HepG2 (cell line): ENCODE measurements around the gene PRDX6. TPM values are rescaled to one million over a fixed set of nuclear protein-coding genes. Genes with fewer than 3 reads are reported as not detected.
A peak's percentile ranks its signal among the peaks of the same experiment; 100 is the strongest.

Experiments used
- ATAC-seq: fragments of 200-7000 bp; cut with Tn5 transposase; 3 replicates; pipeline ENCODE4 v1.9.1; 2020; ENCODE audit warnings: mild to moderate bottlenecking, moderate library complexity
- BruUV-seq: library from RNA; stranded (reverse); fragments of 400-500 nt; replicated peaks from 2 replicates; lab custom pipeline; 2021; lab: Mats Ljungman, UMichigan
- CTCF ChIA-PET: fragments of 300-600 bp; formaldehyde crosslinking; extraction: SDS; loops from one replicate; lab custom pipeline; 2021; ENCODE audit warnings: low total read pairs, inconsistent platforms, low intra/inter-chr PET ratio; lab: Yijun Ruan, JAX
- POLR2A ChIA-PET: fragments of 350-600 bp; sonication (Branson Sonifier 250); formaldehyde crosslinking; loops from one replicate; lab custom pipeline; 2020; ENCODE audit warnings: antibody characterized with exemption, inconsistent platforms; lab: Yijun Ruan, JAX
- DNase-seq: peaks from one replicate; pipeline ENCODE4 v3.0.0-alpha.2; 2015; ENCODE audit warnings: low spot score
- FAIRE-seq: peaks from 3 replicates; lab custom pipeline; 2011; peaks lifted over from hg19 to GRCh38; lab: Jason Lieb, UNC
- H2AFZ ChIP-seq: one replicate; pipeline ENCODE4 v1.6.1; 2011; ENCODE audit warnings: low read length, inconsistent platforms
- H3K27ac ChIP-seq: fragments of 300-600 bp; 3 replicates; pipeline ENCODE4 v1.8.0; 2011; ENCODE audit warnings: mixed run types, mild to moderate bottlenecking, mixed read lengths, low read length, inconsistent platforms; ENCODE audit not compliant: insufficient read depth; ENCODE audit errors: extremely low read length
- H3K27me3 ChIP-seq, 2 experiments: fragments of 200-600 bp in 1 of 2; 2 replicates in 1 of 2; 3 replicates in 1 of 2; pipeline versions ENCODE4 v1.6.0 to v1.8.0; 2011; ENCODE audit warnings: low read length in 2 of 2, mild to moderate bottlenecking in 2 of 2, moderate library complexity in 2 of 2, inconsistent platforms in 1 of 2; ENCODE audit not compliant: insufficient read depth in 2 of 2, control insufficient read depth in 1 of 2
- H3K36me3 ChIP-seq, 2 experiments: fragments of 200-600 bp in 1 of 2; replicated peaks in 1 of 2; 2 replicates in 1 of 2; 3 replicates in 1 of 2; pipeline versions ENCODE4 v1.5.1 to v1.8.0; 2011; ENCODE audit warnings: low read length in 2 of 2, inconsistent platforms in 1 of 2; ENCODE audit not compliant: insufficient read depth in 2 of 2, control insufficient read depth in 1 of 2
- H3K4me1 ChIP-seq: 2 replicates; pipeline ENCODE4 v1.5.1; 2012; ENCODE audit warnings: low read length, inconsistent platforms; ENCODE audit not compliant: insufficient read depth
- H3K4me2 ChIP-seq: 2 replicates; pipeline ENCODE4 v1.6.0; 2011; ENCODE audit warnings: low read depth, low read length, inconsistent platforms
- H3K4me3 ChIP-seq, 3 experiments: fragments of 200-600 bp in 1 of 3; sonication (generic), shearing (Covaris generic) in 1 of 3; replicated peaks in 1 of 3; 2 replicates each; pipeline ENCODE4 v1.5.1; 2011 to 2016; ENCODE audit warnings: low read length in 3 of 3, inconsistent platforms in 2 of 3, low read depth in 2 of 3, mild to moderate bottlenecking in 2 of 3, control low read depth in 1 of 3, mixed read lengths in 1 of 3; ENCODE audit not compliant: insufficient read depth in 1 of 3
- H3K79me2 ChIP-seq: one replicate; pipeline ENCODE4 v1.6.1; 2011; ENCODE audit warnings: low read length, inconsistent platforms; ENCODE audit not compliant: insufficient read depth
- H3K9ac ChIP-seq: 2 replicates; pipeline ENCODE4 v1.6.0; 2011; ENCODE audit warnings: mild to moderate bottlenecking, low read depth, low read length, inconsistent platforms; ENCODE audit not compliant: insufficient read depth
- H3K9me3 ChIP-seq: 2 replicates; pipeline ENCODE4 v1.5.1; 2012; ENCODE audit warnings: mild to moderate bottlenecking, low read length
- H4K20me1 ChIP-seq: 2 replicates; pipeline ENCODE4 v1.6.0; 2011; ENCODE audit warnings: inconsistent platforms, mild to moderate bottlenecking, low read length, moderate library complexity; ENCODE audit not compliant: insufficient read depth
- AKNA ChIP-seq: sonication (generic); formaldehyde crosslinking; IDR thresholded peaks from 2 replicates; pipeline ENCODE4 v1.4.0; 2020; ENCODE audit warnings: missing genetic modification reagents, borderline replicate concordance
- E2F2 ChIP-seq: sonication (generic); formaldehyde crosslinking; IDR thresholded peaks from 2 replicates; pipeline ENCODE4 v1.4.0; 2020; ENCODE audit warnings: missing genetic modification reagents, borderline replicate concordance
- NAIF1 ChIP-seq: sonication (generic); formaldehyde crosslinking; IDR thresholded peaks from 2 replicates; pipeline ENCODE4 v1.5.0; 2020; ENCODE audit warnings: mild to moderate bottlenecking, missing genetic modification reagents, borderline replicate concordance
- NR2F6 ChIP-seq, 2 experiments: IDR thresholded peaks; 2 replicates each; pipeline ENCODE4 v1.6.1; 2016; ENCODE audit warnings: antibody characterized with exemption in 1 of 2, mild to moderate bottlenecking in 1 of 2
- TOE1 ChIP-seq: sonication (generic); formaldehyde crosslinking; IDR thresholded peaks from 2 replicates; pipeline ENCODE4 v1.4.0; 2020; ENCODE audit warnings: mild to moderate bottlenecking, missing genetic modification reagents
- ZMAT3 ChIP-seq: sonication (generic); formaldehyde crosslinking; conservative IDR thresholded peaks from 2 replicates; pipeline ENCODE4 v1.7.0; 2021; ENCODE audit warnings: missing genetic modification reagents
- ZNF101 ChIP-seq: sonication (generic); formaldehyde crosslinking; IDR thresholded peaks from 2 replicates; pipeline ENCODE4 v1.4.0; 2020; ENCODE audit warnings: mild to moderate bottlenecking, low read depth, missing genetic modification reagents, borderline replicate concordance
- ZNF724P ChIP-seq: sonication (generic); formaldehyde crosslinking; IDR thresholded peaks from 2 replicates; pipeline ENCODE4 v1.8.0; 2022; ENCODE audit warnings: missing genetic modification reagents, borderline replicate concordance
- ZNF761 ChIP-seq: sonication (generic); formaldehyde crosslinking; conservative IDR thresholded peaks from 2 replicates; pipeline ENCODE4 v1.4.0; 2020; ENCODE audit warnings: mild to moderate bottlenecking, missing genetic modification reagents
- WGBS: methylation state at CpG from one replicate; pipeline ENCODE4 v1.1.6; 2017; ENCODE audit warnings: low lambda C conversion rate; 5-methylcytosine and 5-hydroxymethylcytosine counted together
- in situ Hi-C: cut with HindIII; loops from 2 replicates; pipeline ENCODE4 v1.10.0; 2017; ENCODE audit warnings: low pct_unique_long_range_greater_than_20kb; ENCODE audit not compliant: extremely low pct_ligation_motif_present
- intact Hi-C: fragments of 100-400 bp; cut with micrococcal nuclease; formaldehyde crosslinking; loops from one replicate; pipeline ENCODE4 v1.10.0; 2022; ENCODE audit not compliant: unreplicated experiment
- polyA plus RNA-seq, 8 experiments: library from polyadenylated mRNA; depleted of rRNA in 3 of 8; stranded (reverse) in 7 of 8; unstranded in 1 of 8; fragments of >200 nt; fragmentation: Illumina TruSeq in 4 of 8; extraction: Trizol in 4 of 8; gene quantifications; 2 replicates each; pipeline versions ENCODE4 v1.2.1 to v1.2.3, GENCODE V29; 2011 to 2016; ENCODE audit warnings: low read depth in 4 of 8, missing spikeins in 1 of 8, mixed read lengths in 1 of 8; ENCODE audit not compliant: insufficient read depth in 1 of 8
- total RNA-seq, 5 experiments: library from RNA; depleted of rRNA; stranded (reverse); fragments of >200 nt; fragmentation: Illumina TruSeq; extraction: Trizol; gene quantifications; 2 replicates each; pipeline ENCODE4 v1.2.3, GENCODE V29; 2016; ENCODE audit warnings: low read depth in 1 of 5

The PRDX6 gene
- total and polyA plus RNA-seq, 2 of the 13 experiments (the other 11 are each of a cell fraction or from before 2014, with no cell fraction given), result 224 to 309 TPM

GRCh38 chr1:173495609-173496267, 18.6 kb downstream of the PRDX6 start:
- Histone ChIP-seq H4K20me1 (no peaks in the 10 kb centered on the region), H3K9me3 (peaks cover 4% of the 10 kb centered on the region; the same call in 1 of the 2 replicates)
- no peak for FAIRE-seq
- TF ChIP-seq ZNF761 (no peak), NR2F6 (IDR thresholded peaks at IDR 0.05) (0 out of 2 replicates have a peak, but pooled peaks have one; percentile 16), NR2F6 (CRISPR knock-in tag; IDR thresholded peaks at IDR 0.05) (no peak)
- TF ChIP-seq, all 625 proteins: peak for 1
- Histone ChIP-seq H3K4me1 (peaks cover 11% of the 10 kb centered on the region), H3K36me3 (no peaks in the 10 kb centered on the region), H3K27me3 (no peaks in the 10 kb centered on the region), H3K4me2 (0 out of 2 replicates have a peak overlapping the region, but pooled peaks have one; percentile 18), H3K79me2 (no peaks in the 10 kb centered on the region), H3K9ac (no peak overlapping the region), H2AFZ (no peak overlapping the region), H3K27ac (no peak overlapping the region), H3K4me3 (no peak overlapping the region)
- intact Hi-C loops (no loop called here), in situ Hi-C loops (no loop called here)
- ATAC-seq (no peak), DNase-seq (no peak)
- ChIA-PET POLR2A (interaction anchor here (1.2 kb wide), 1 partner anchor 19 kb away, joined by 3 read pairs; the partner anchor contains the start of gene PRDX6), CTCF (no interaction called here)
- 36% methylated on average over 8 of the region's 8 CpGs for WGBS
- no TSS peak for BruUV-seq

- in situ Hi-C loops, result no loop called here
- Histone ChIP-seq H2AFZ (no peak overlapping the region), H3K9ac (no peak overlapping the region), H3K27me3 (no peaks in the 10 kb centered on the region), H3K4me1 (peaks cover 13% of the 10 kb centered on the region), H3K4me2 (no peak overlapping the region), H3K36me3 (no peaks in the 10 kb centered on the region), H3K4me3 (no peak overlapping the region), H3K9me3 (peaks cover 4% of the 10 kb centered on the region; the same call in 1 of the 2 replicates), H3K27ac (no peak overlapping the region), H4K20me1 (no peaks in the 10 kb centered on the region), H3K79me2 (no peaks in the 10 kb centered on the region)
- POLR2A ChIA-PET, result no interaction called here
- ATAC-seq (no peak), FAIRE-seq (no peak), DNase-seq (no peak)
- intact Hi-C loops, result no loop called here
- CTCF ChIA-PET, result no interaction called here
- BruUV-seq, result no TSS peak
- 21% methylated on average over 2 of the region's 2 CpGs for WGBS
- TF ChIP-seq TOE1 (CRISPR knock-in tag) (no peak), ZNF101 (CRISPR knock-in tag) (no peak), E2F2 (CRISPR knock-in tag) (no peak), ZMAT3 (CRISPR knock-in tag) (no peak), ZNF724P (CRISPR knock-in tag) (0 out of 2 replicates have a peak, but pooled peaks have one; percentile 80), NAIF1 (CRISPR knock-in tag) (no peak), AKNA (CRISPR knock-in tag) (no peak)
Observed at GRCh38 chr1:173496757-173497320, 19.7 kb downstream of the PRDX6 start.
